GM19452 (cell line): ENCODE results near the gene UBE3C.
A peak's percentile ranks its signal among the peaks of the same experiment; 100 is the strongest.
"Not testable (repeated sequence)": the region's sequence is repeated elsewhere in the genome, so short reads cannot be mapped to it uniquely, and the experiment has no call there.

Source experiments
- ATAC-seq: cut with Tn5 transposase; IDR thresholded peaks from one replicate; pipeline ENCODE4 v1.9.1; 2021; ENCODE audit not compliant: unreplicated experiment

Gene UBE3C

DNA sequence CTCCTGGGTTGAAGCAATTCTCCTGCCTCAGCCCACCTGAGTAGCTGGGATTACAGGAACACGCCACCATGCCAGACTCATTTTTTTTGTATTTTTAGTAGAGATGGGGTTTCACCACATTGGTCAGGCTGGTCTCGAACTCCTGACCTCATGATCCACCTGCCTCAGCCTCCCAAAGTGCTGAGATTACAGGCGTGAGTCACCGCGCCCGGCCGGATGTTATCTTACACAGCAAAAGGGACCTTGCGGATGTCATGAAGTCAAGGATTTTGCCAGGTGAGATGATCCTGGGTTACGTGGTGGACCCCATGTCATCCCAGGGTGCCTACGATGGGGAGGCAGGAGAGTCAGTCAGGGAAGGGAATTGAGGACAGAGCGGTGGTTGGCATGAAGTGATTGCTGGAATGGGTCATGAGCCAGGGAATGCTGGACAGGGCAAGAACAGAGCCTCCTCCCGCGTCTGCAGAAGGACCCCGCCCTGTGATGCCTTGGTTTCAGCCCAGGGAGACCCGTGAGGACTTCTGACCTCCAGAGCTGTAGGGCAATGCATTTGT is 8.7 kb upstream of the UBE3C start:
- ATAC-seq: no peak

DNA sequence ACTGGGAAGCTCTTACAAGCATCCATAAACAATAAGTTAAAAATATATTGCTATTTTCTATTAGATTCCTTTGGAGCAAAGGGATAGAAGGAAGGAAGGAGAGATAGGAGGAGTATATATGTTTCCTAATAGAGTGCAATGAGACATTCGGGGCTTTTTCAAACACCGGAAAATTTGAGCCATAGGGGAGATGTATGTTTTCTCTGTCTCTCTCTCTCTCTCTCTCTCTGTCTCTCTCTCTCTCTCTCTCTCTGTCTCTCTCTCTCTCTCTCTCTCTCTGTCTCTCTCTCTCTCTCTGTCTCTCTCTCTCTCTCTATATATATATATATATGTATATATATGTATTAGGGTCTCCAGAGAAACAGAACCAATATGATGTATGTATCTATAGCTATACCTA is 7.9 kb upstream of the UBE3C start:
- not testable (repeated sequence) for ATAC-seq

DNA sequence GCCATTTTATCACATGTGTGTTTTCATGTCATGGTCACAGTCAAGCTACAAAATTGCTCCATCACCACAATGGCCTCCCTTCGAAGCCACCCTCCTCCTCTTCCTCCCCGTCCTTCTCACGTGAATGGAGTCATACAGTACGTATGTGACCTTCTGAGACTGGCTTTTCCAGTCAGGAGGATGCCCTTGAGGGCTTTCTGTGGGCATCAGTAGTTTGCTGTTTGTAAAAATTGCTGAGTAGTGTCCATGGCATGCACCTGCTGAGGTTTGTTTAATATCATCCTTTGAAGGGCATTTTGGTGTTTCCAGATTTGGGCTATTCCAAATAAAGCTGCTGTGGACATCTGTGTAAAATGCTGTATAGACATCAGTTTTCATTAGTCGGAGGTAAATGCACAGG is 5.9 kb upstream of the UBE3C start:
- no peak for ATAC-seq

DNA sequence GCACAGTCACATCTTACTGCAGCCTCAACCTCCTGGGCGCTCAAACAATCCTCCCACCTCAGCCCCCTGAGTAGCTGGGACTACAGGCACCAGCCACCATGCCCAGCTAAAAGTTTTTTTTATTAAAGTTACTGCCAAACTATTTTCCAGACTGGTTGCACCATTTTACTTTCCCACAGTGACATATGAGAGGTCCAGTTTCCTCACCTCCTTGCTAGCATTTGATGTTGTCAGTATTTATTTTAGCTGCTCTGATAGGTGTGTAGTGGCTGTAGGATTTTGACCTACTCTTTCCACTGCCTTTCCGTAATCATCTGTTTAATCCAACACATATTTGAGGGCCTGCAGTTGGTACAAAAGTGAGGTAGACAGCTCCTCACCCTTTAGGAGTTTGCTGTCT is 5.4 kb upstream of the UBE3C start:
- no peak for ATAC-seq

DNA sequence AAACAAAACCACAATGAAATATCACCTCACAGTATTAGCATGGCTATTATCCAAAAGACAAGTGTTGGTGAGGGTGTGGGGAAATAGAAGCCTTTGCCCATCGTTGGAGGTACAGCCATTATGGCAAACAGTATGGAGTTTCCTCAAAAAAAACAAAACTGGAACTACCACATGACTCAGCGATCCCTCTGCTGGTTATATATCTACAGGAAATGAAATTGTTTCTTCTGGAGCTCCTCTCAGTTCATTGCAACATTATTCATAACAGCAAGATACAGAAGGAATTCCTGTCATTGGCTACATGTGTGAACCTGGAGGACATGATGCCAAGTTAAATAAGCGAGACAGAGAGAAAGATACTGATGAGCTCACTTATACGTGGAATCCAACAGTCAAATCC is 2.4 kb upstream of the UBE3C start:
- no peak for ATAC-seq

DNA sequence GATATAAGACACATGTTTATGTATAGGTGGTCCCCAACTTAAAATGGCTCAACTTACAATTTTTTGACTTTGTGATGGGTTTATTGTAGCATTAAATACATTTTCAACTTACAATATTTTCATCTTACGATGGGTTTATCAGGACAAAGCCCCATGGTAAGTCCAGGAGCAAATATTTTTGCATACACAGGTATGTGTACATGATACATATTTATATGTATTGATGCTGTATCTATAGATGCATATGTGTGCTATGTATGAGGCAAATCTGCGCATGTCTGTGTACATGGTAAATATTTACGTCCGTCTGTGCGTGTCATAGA is 664 bp upstream of the UBE3C start:
- no peak for ATAC-seq

DNA sequence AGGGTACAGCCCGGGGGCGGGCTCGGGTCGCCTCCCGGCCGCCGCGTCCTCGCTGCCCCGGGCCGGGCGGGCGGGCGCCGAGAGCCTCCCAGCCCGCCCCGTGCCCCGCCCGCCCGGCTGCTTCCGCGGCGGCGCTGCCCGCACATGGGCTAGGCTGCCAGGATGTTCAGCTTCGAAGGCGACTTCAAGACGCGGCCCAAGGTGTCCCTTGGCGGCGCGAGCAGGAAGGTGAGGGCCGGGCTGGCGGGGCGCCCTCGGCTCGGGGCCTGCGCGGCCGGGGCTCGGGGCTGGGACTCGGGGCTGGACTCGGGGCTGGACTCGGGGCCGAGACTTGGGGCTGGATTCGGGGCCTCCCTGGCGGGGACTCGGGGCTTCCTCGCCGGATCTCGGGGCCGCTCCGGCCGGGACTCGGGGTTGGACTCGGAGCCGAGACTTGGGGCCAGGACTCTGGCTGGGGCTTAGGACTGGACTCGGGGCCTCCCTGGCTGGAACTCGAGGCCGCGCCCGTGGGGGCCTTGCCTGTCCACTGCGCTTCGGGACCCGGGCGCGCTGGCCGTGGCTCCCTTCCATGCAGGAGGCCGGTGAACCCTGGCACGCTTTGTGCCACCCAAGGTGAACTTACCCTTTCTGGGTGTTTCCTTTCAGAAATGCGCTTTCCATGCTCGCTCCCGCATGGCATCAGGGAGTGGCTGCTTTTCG is 534 bp downstream of the UBE3C start:
- peak; percentile 62 for ATAC-seq

DNA sequence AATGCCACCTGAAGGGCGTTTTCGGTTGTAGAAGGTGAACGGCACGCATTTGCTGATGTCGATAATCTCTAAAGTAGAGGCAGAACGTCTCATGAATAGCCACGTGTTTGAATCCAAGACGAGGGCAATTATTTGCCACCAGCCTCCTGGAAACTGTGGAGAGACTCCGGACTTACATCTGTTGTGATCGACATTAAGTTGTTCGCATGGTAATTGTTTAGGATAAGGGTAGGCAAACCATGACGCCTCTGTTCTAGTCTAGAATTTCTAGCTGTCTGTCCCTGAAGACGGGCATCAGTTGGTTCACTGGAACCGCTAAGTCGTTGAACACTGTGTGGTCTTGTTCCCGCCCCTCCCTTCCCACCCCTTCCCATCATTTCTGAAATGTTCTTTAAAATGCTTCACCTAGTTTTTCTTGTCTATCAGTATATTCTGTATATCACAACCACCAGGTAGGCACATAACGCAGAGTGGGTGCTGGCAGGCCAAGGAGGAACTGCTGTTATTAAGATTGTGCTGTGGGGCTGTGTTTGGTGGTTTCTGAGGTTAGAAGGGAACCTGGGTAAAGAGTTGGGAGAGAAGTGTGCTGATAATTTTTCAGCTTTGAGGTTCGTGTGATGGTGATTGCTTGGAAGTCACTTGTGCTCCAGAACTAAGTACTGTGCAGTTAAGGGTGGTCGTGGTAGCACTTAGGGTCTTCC is 1.2 kb downstream of the UBE3C start:
- ATAC-seq: no peak

DNA sequence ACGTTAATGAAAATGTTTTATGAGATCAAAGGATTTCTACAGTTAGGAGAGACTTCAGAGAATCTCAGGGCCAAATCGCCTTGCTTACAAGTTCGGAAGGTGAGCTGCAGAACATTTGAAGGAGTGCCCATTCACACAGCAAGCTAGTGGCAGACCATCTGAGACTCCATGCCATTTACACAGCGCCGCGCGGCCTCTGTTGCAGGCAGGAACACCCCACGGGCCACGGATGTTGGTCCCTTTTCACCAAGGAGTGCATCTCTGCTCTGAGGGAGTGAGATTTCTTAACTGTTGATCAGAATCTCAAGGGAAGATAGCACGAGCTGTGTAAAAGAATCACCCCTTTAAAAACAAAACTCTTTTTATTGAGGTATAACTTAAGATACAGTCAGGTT is 1.8 kb downstream of the UBE3C start:
- no peak for ATAC-seq

DNA sequence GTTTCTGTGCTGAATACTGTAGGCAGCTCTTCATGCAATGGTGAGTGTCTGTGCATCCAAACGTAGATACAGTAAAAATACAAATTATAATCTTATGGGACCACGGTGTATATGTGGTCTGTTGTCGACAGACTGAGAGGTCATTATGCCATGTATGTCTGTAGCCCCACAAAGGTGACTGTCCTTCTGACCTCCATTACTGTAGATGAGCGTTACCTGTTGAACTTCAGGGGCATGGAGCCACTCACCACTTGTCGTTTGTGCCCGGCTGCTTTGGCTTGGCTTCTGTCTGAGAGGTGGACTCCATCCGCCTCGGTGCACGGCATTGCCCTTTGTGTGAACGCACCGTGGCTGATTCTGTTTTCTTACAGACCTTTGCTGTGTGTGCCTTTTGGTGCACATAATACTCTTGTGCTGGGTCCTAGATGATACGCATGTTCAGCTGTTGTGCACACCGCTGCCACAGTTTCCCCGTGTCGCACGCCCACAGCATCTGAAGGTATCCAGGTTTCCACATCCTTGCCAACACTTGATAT is 2.9 kb downstream of the UBE3C start:
- ATAC-seq: no peak

DNA sequence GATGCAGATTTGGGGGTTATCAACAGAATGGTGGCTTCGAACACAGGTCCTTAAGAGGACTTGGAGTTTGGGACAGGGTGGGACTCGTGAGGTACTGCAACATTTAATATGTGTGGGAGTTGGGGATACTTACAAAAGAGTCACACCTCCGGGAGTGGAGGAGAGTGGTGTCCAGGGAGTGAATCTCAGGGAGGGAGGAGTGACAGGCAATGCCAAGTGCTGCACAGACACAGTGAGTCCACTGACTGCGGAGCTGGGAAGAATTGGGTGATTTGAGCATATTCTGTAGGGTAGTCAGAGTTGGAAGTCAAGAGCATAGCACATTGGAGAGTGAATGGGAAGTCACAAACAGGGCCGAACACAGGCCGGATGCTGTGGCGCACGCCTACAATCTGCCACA is 5.1 kb downstream of the UBE3C start:
- ATAC-seq: no peak

DNA sequence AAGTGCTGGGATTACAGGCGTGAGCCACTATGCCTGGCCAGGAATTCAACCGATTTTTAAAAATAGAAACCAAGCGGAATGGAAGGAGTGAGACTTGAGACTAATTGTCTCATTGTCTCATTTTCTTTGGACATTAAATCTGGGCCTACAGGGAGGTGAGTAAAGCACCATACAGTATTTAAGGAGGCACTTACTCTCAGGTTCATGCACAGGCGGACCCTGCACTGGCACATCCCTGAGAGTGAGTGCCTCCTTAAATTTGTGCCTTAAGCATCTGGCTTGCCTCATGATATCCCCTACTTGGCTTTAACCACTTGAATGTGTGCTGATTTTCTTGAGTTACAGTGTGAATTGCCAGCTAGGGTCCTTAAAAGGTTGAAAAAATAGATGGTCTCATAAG is 10.6 kb downstream of the UBE3C start:
- no peak for ATAC-seq

DNA sequence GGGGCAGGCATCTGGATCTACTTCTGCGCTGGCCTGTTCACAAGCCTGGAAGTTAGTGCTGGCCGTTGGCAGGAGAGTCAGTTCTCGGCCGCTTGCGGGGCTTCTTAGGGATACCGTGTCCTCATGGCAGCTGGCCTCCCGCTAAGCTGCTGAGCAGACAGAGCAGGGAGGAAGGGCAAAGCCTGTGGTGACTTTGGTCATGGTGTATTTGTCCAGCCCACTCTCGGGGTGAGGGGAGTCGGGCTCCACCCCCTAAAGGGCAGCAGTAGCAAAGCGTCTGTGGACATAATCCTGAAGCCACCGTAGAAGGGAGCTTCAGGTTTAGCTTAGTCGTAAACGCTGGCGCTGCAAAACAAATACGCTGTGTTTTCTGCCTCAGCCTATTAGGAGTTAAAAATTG is 12.2 kb downstream of the UBE3C start:
- ATAC-seq: no peak

DNA sequence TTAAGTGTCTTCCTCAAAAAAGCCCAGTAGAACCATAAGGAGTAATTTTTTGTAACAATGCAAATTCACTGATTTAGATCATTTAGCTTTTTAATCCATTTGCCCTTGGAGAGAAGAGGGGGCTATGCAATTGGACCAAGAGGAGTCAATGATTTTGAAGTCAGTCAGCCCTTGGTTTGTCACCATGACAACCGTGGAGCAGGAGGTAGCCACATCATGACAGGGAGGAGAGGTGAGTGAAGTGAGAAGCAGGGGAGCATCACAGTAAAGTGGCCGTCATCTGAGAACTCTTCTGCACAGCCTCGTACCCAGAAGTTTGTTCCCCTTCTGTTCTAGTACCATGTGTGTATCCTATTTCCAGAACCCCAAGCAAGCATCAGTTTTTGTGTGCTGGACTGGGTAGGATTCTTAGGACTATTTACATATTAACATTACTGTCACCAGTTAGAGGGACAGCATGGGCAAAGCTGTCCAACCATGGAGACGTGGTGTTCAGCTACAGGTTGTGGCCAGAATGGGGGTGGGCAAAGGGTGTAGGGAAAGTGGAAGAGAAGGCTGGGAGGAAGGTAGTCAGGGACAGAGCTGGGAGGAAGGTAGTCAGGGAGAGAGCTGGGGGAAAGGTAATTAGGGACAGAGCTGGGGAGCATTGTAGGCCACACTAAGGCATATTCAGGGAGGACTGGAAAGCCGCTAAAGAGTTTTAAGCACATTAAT is 13.1 kb downstream of the UBE3C start:
- no peak for ATAC-seq

DNA sequence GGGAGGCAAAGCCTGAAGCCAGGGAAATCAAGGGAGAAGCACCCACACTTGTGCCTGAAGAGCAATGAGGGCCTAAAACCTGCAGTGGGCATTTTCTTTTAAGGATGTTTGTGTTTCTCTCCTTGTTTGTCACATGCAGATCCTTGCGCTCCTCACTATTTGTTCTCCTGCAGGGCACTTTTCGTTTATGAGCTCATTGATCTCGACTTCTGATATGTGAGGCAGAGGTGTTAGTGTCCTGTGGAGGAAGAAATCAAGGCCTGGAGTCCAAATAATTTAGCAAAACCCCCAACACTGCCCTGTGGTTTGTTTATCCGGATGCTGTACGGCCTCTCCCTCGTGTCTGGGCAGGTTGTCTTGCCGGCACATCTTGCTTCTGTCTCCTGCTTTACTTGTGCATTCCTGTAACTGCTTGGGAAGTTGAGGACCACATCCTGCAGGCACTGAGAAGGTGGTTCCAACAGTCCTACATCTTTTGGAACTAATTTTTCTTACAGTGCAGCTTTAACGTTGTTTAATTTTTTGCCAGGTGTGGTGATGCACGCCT is 13.7 kb downstream of the UBE3C start:
- no peak for ATAC-seq

DNA sequence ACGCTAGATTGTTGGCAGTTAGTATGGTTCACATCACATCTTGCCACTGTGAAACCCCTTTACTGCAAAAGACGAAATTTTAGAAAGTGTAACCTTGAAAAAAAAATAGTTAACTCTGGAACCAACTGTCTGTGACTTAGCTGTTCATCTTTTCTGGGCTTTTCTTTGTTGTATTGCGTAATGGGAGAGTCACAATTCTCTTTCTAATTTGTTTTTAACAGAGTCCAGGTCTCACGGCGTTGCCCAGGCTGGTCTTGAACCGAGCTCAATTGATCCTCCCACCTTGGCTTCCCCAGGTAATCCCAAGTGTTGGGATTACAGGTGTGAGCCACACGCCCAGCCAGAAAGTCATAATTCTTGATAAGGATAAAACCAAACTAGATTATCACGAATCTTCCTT is 14.5 kb downstream of the UBE3C start:
- no peak for ATAC-seq

DNA sequence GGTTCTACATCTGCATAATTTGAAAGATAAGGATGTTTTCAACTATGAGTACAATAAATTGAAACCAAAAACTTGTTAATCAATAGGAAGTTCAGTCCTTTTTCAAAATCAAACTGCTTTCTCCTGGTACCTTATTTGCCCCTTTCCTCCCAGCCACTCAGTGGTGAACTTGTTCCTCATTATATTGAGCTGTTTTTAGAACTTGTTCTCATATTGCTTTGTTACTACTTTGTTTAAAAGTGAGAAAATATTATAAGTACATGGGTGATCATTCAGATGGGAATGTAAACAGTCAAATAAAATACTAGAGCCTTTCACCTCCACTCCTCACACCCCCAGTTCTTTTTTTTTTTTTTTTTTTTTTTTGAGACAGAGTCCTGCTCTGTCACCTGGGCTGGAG is 17.2 kb downstream of the UBE3C start:
- ATAC-seq: no peak

DNA sequence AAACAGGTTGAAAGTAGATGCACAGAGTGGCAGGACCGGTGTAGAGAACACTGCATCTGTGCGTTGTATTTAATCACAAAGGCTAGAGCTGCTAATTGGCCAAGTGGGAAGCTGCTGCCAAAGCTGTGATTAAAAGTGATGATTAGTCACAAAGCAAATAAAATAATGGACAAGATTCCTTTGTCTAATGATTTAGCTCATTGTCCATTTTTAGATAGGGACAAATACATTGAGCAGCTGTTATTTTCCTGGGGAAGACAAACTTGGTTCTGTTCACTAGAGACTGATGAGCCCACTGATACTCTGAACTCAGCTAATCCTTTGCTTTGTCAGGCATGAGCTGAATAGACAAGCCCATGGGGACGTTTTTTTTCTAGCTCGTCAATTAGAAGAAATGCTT is 19.7 kb downstream of the UBE3C start:
- ATAC-seq: no peak

DNA sequence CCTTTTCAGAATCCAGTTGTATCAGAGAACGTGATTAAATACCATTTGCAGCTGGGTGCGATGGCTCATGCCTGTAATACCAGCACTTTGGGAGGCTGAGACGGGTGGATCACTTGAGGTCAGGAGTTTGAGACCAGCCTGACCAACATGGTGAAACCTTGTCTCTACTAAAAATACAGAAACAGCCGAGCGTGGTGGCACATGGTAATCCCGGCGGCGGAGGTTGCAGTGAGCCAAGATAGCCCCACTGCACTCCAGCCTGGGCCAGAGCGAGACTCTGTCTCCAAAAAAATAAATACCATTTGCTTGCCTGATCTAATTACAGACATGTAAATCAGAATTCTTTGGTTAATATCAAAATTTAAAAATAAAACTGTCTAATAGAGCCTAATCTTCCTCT is 20.8 kb downstream of the UBE3C start:
- not testable (repeated sequence) for ATAC-seq

DNA sequence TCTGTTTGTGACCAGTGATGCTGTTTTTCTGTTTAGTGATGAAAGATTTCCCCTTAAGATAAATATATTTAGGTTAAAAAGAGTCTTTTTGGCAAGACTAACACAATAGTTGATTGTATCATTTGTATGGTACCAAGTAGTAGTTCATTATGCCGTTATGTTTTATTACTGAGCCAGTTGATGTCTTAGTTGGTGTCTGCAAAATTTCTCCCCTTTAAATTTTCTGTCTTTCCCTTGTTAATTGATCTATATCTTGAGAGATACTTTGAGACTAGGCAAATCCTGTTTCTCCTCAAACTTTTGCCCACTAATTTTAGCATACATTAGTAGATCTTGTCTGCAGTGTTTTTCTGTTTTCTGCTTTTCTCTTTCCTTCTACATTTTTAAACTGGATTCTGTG is 21.7 kb downstream of the UBE3C start:
- no peak for ATAC-seq

DNA sequence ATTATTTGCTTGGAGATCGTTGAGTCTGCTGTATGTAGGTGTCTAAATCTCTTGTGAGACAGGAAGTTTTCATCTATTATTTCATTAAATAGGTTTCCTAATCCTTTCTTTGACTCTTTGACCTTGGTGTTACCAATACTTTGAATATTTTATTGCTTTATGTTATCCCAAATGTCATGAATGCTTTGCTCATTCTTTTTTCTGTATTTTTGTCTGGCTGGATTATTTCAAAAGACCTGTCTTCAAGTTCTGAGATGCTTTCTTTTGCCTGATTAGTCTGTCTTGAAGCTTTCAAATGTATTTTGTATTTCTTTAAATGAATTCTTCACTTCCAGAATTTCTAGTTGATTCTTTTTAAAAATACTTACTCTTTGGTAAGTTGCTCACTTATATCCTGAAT is 27.3 kb downstream of the UBE3C start:
- no peak for ATAC-seq

DNA sequence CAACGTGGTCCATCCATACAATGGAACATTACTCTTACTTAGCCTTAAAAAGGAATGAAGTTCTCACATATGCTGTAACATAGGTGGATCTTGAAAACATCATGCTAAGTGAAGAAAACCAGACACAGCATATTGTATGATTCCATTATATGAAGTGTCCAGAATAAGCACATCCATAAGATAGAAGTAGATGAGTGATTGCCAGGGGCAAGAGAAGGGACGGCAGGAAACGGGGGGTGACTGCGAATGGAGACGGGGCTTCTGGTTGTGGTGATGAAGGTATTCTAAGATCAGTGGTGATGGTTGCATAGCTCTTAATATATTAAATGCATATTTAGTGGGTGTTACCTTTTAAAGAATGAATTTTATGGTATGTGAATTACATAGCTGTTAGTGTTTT is 29.8 kb downstream of the UBE3C start:
- no peak for ATAC-seq
